Left lung (tissue), 10 donors: Measurements from ENCODE around the gene MRTFB. TPM values are rescaled to one million over a fixed set of nuclear protein-coding genes. Genes with fewer than 3 reads are reported as not detected.

Experiments
- ATAC-seq: fragments of 200-7000 bp; cut with Tn5 transposase; one replicate; pipeline ENCODE4 v1.9.1; 2020; ENCODE audit warnings: moderate library complexity
- DNase-seq, 4 donors: peaks; one replicate each; pipeline ENCODE4 v3.0.0-alpha.2; 2013 to 2020
- H3K27ac ChIP-seq, 2 donors: fragments of 200-600 bp; sonication (generic) in 1 of 2; one replicate each; pipeline versions ENCODE4 v1.5.0 to v1.8.0; 2020 to 2021
- H3K27me3 ChIP-seq, 2 donors: fragments of 200-600 bp; sonication (generic) in 1 of 2; one replicate each; pipeline versions ENCODE4 v1.5.0 to v1.8.0; 2020 to 2021
- H3K36me3 ChIP-seq, 2 donors: fragments of 200-600 bp; sonication (generic) in 1 of 2; one replicate each; pipeline versions ENCODE4 v1.5.0 to v1.8.0; 2020 to 2021
- H3K4me1 ChIP-seq, 2 donors: fragments of 200-600 bp; one replicate each; pipeline ENCODE4 v1.8.0; 2021
- H3K4me3 ChIP-seq, 2 donors: fragments of 200-600 bp; sonication (generic) in 1 of 2; one replicate each; pipeline versions ENCODE4 v1.5.0 to v1.8.0; 2020 to 2021; ENCODE audit warnings: mild to moderate bottlenecking in 1 of 2
- H3K9me3 ChIP-seq, 2 donors: fragments of 200-600 bp; sonication (generic) in 1 of 2; one replicate each; pipeline versions ENCODE4 v1.5.0 to v1.8.0; 2020 to 2021
- CTCF ChIP-seq, 2 donors: fragments of 200-600 bp; sonication (generic) in 1 of 2; IDR thresholded peaks; one replicate each; pipeline versions ENCODE4 v1.5.0 to v1.8.0; 2021; ENCODE audit warnings: antibody characterized with exemption in 2 of 2
- intact Hi-C, 2 donors: fragments of 100-400 bp; cut with DNase I; formaldehyde crosslinking; loops; one replicate each; pipeline versions ENCODE4 v1.11.2 to v1.14.2; 2022
- polyA plus RNA-seq, 6 donors: library from polyadenylated mRNA; unstranded; fragments of 120-200 nt; gene quantifications; one replicate each; pipeline ENCODE4 v1.2.1, GENCODE V29; 2013; ENCODE audit not compliant: insufficient read length in 6 of 6
- total RNA-seq, 2 donors: library from RNA; stranded (reverse); fragmentation: NEBNext Ultra II Directional; extraction: Animal tissue kit (Norgen Biotek cat#: 25700); gene quantifications; one replicate each; pipeline ENCODE4 v1.2.1, GENCODE V29; 2021
- donor health status: DM: no; HTN: yes; CAD: no.
- donor health status: DM: no; HTN: no; CAD: no.

The MRTFB gene
- total and polyA plus RNA-seq, 8 donors = 34.4 to 48.9 (median 36.7) TPM

GRCh38 chr16:14242769-14243168, 171.7 kb downstream of the MRTFB start:
- Histone ChIP-seq H3K4me3 (no peak overlapping the region), H3K4me1 (no peaks in the 10 kb centered on the region), H3K36me3 (peaks cover 0 to 69% of the 10 kb centered on the region in 2 donors), H3K9me3 (no peaks in the 10 kb centered on the region), H3K27ac (no peak overlapping the region), H3K27me3 (no peaks in the 10 kb centered on the region)
- intact Hi-C loops = no loop called here
- no peak for ATAC-seq
- DNase-seq = no peak
- TF ChIP-seq CTCF (IDR thresholded peaks at IDR 0.05) = no peak

GRCh38 chr16:14244196-14245010, 173.3 kb downstream of the MRTFB start:
- H3K4me1 ChIP-seq = no peaks in the 10 kb centered on the region
- no peak overlapping the region for H3K4me3 ChIP-seq
- ATAC-seq = no peak
- H3K27me3 ChIP-seq = no peaks in the 10 kb centered on the region
- peaks cover 0 to 67% of the 10 kb centered on the region in 2 donors for H3K36me3 ChIP-seq
- TF ChIP-seq CTCF (IDR thresholded peaks at IDR 0.05) = no peak
- no peaks in the 10 kb centered on the region for H3K9me3 ChIP-seq
- intact Hi-C loops = no loop called here
- no peak for DNase-seq
- H3K27ac ChIP-seq = no peak overlapping the region

- no peak for DNase-seq
- intact Hi-C loops = no loop called here
- H3K4me1 ChIP-seq = no peaks in the 10 kb centered on the region
Measured at GRCh38 chr16:14248791-14249190, 177.7 kb downstream of the MRTFB start.

GRCh38 chr16:14249291-14250032, 178.3 kb downstream of the MRTFB start:
- peak; percentile 34 to 74 for TF ChIP-seq CTCF (IDR thresholded peaks at IDR 0.05)

More at GRCh38 chr16:14248791-14249190, 177.7 kb downstream of the MRTFB start:
- Histone ChIP-seq H3K4me3 (no peak overlapping the region), H3K27ac (no peak overlapping the region), H3K9me3 (no peaks in the 10 kb centered on the region), H3K27me3 (no peaks in the 10 kb centered on the region), H3K36me3 (peaks cover 0 to 74% of the 10 kb centered on the region in 2 donors)
- TF ChIP-seq CTCF (IDR thresholded peaks at IDR 0.05) = no peak
- no peak for ATAC-seq

DNA sequence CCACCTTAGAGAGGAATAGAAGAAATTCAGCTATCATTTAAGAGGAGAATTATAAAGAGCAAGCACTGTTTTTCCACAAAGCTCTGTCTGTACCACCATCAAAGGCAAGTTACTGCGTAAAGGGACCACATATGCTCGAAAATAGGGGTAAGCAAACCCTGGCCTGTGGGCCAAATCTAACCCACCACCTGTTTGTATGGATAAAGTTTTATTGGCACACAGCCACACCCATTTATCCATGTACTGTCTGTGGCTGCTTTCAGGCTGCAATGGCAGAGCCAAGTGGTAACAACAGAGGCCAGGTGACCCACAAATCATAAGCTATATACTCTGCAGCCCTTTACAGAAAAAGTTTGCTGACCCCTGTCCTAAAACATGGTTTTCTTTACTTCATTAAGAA, 180.3 kb downstream of the MRTFB start:
- no peak for DNase-seq
- Histone ChIP-seq H3K36me3 (peaks cover 0 to 71% of the 10 kb centered on the region in 2 donors), H3K4me1 (no peaks in the 10 kb centered on the region), H3K9me3 (no peaks in the 10 kb centered on the region), H3K27me3 (no peaks in the 10 kb centered on the region), H3K27ac (no peak overlapping the region), H3K4me3 (no peak overlapping the region)
- intact Hi-C loops = no loop called here
- no peak for ATAC-seq
- no peak for TF ChIP-seq CTCF (IDR thresholded peaks at IDR 0.05)

More at GRCh38 chr16:14249291-14250032, 178.3 kb downstream of the MRTFB start:
- intact Hi-C loops = no loop called here
- Histone ChIP-seq H3K4me3 (no peak overlapping the region), H3K4me1 (no peaks in the 10 kb centered on the region), H3K36me3 (peaks cover 0 to 81% of the 10 kb centered on the region in 2 donors), H3K27ac (no peak overlapping the region), H3K27me3 (no peaks in the 10 kb centered on the region), H3K9me3 (no peaks in the 10 kb centered on the region)
- ATAC-seq (peak; percentile 78), DNase-seq (peak in 1 of 4 donors; percentile 44)
